Measurements from ENCODE around the gene ENPP3. TPM values are rescaled to one million over a fixed set of nuclear protein-coding genes. Genes with fewer than 3 reads are reported as not detected.

ENPP3 gene
- total RNA-seq, 3 donors from 2014 or later, result 0.35 to 0.54 TPM; not detected in 1

- DNase-seq, result no peak
- H3K4me3 Mint-ChIP-seq, result no peak overlapping the region
- peaks cover 6% of the 10 kb centered on the region for H3K36me3 Mint-ChIP-seq (ENCODE audit: insufficient read depth)
- H3K4me1 Mint-ChIP-seq (ENCODE audit: low read depth), result no peaks in the 10 kb centered on the region
- no peaks in the 10 kb centered on the region for H3K27me3 Mint-ChIP-seq (ENCODE audit: low read depth)
- no peak for ATAC-seq
- no peaks in the 10 kb centered on the region for H3K9me3 Mint-ChIP-seq
These were observed 87.0 kb downstream of the ENPP3 start for GRCh38 chr6:131724114-131724513.

GRCh38 chr6:131727467-131727866 is 90.4 kb downstream of the ENPP3 start:
- Mint-ChIP-seq H3K4me1 (ENCODE audit: low read depth) (no peaks in the 10 kb centered on the region), H3K4me3 (no peak overlapping the region), H3K27me3 (ENCODE audit: low read depth) (peaks cover 3% of the 10 kb centered on the region), H3K36me3 (ENCODE audit: insufficient read depth) (peaks cover 7% of the 10 kb centered on the region), H3K9me3 (no peaks in the 10 kb centered on the region)
- DNase-seq (no peak), ATAC-seq (no peak)

- Mint-ChIP-seq H3K36me3 (ENCODE audit: insufficient read depth) (peaks cover 7% of the 10 kb centered on the region), H3K4me3 (no peak overlapping the region)
- ATAC-seq, result no peak
These were observed 90.8 kb downstream of the ENPP3 start for GRCh38 chr6:131727868-131728267.

GRCh38 chr6:131728296-131728939 is 91.3 kb downstream of the ENPP3 start:
- no peak for ATAC-seq
- peaks cover 7% of the 10 kb centered on the region for H3K36me3 Mint-ChIP-seq (ENCODE audit: insufficient read depth)
- H3K4me1 Mint-ChIP-seq (ENCODE audit: low read depth), result no peaks in the 10 kb centered on the region
- no peaks in the 10 kb centered on the region for H3K9me3 Mint-ChIP-seq
- no peak overlapping the region for H3K4me3 Mint-ChIP-seq
- no peak for DNase-seq
- peaks cover 3% of the 10 kb centered on the region for H3K27me3 Mint-ChIP-seq (ENCODE audit: low read depth)

More at GRCh38 chr6:131727868-131728267, 90.8 kb downstream of the ENPP3 start:
- DNase-seq, result no peak
- H3K4me1 Mint-ChIP-seq (ENCODE audit: low read depth), result no peaks in the 10 kb centered on the region
- no peaks in the 10 kb centered on the region for H3K9me3 Mint-ChIP-seq
- peaks cover 3% of the 10 kb centered on the region for H3K27me3 Mint-ChIP-seq (ENCODE audit: low read depth)

- Mint-ChIP-seq H3K36me3 (ENCODE audit: insufficient read depth) (peaks cover 7% of the 10 kb centered on the region), H3K9me3 (no peaks in the 10 kb centered on the region), H3K4me1 (ENCODE audit: low read depth) (no peaks in the 10 kb centered on the region), H3K4me3 (no peak overlapping the region), H3K27me3 (ENCODE audit: low read depth) (peaks cover 5% of the 10 kb centered on the region)
- DNase-seq, result no peak
- ATAC-seq, result no peak
These were observed 92.4 kb downstream of the ENPP3 start for GRCh38 chr6:131729550-131729949.

GRCh38 chr6:131730264-131730663 is 93.2 kb downstream of the ENPP3 start:
- H3K9me3 Mint-ChIP-seq, result no peaks in the 10 kb centered on the region
- no peaks in the 10 kb centered on the region for H3K4me1 Mint-ChIP-seq (ENCODE audit: low read depth)
- no peak overlapping the region for H3K4me3 Mint-ChIP-seq
- peaks cover 5% of the 10 kb centered on the region for H3K27me3 Mint-ChIP-seq (ENCODE audit: low read depth)
- ATAC-seq (no peak), DNase-seq (no peak)
- peaks cover 7% of the 10 kb centered on the region for H3K36me3 Mint-ChIP-seq (ENCODE audit: insufficient read depth)

GRCh38 chr6:131731224-131731623 is 94.1 kb downstream of the ENPP3 start:
- no peaks in the 10 kb centered on the region for H3K9me3 Mint-ChIP-seq
- no peak for ATAC-seq
- peaks cover 5% of the 10 kb centered on the region for H3K36me3 Mint-ChIP-seq (ENCODE audit: insufficient read depth)
- H3K27me3 Mint-ChIP-seq (ENCODE audit: low read depth), result peaks cover 5% of the 10 kb centered on the region
- H3K4me3 Mint-ChIP-seq, result no peak overlapping the region
- no peaks in the 10 kb centered on the region for H3K4me1 Mint-ChIP-seq (ENCODE audit: low read depth)
- no peak for DNase-seq

- H3K27me3 Mint-ChIP-seq (ENCODE audit: low read depth), result peaks cover 5% of the 10 kb centered on the region
- ATAC-seq (no peak), DNase-seq (no peak)
- H3K4me3 Mint-ChIP-seq, result no peak overlapping the region
- H3K4me1 Mint-ChIP-seq (ENCODE audit: low read depth), result no peaks in the 10 kb centered on the region
- peaks cover 2% of the 10 kb centered on the region for H3K36me3 Mint-ChIP-seq (ENCODE audit: insufficient read depth)
- no peaks in the 10 kb centered on the region for H3K9me3 Mint-ChIP-seq
These were observed 96.4 kb downstream of the ENPP3 start for GRCh38 chr6:131733376-131734016.

DNA sequence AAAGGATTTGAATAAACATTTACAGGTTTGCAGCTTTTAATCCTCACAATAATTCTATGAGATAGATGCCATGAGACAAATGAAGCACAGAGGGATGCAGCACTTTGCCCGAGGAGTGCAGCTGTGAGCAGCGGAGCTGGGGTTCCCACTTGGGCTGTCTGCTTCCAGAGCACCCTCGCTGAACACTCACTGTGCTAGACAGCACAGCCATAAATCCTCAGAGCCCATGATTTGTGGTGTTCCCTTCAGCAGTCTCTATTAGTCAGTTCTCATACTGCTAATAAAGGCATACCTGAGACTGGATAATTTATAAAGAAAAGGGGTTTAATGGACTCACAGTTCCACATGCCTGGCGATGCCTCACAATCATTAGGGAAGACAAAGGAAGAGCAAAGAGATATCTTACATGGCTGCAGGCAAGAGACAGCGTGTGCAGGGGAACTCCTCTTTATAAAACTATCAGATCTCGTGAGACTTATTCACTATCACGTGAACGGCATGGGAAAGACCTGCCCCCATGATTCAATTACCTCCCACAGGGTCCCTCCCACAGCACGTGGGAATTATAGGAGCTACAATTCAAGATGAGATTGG is 99.0 kb downstream of the ENPP3 start:
- no peak for ATAC-seq
- peaks cover 2% of the 10 kb centered on the region for H3K27me3 Mint-ChIP-seq (ENCODE audit: low read depth)
- no peaks in the 10 kb centered on the region for H3K4me1 Mint-ChIP-seq (ENCODE audit: low read depth)
- no peak overlapping the region for H3K4me3 Mint-ChIP-seq
- DNase-seq, result no peak
- H3K36me3 Mint-ChIP-seq (ENCODE audit: insufficient read depth), result no peaks in the 10 kb centered on the region
- H3K9me3 Mint-ChIP-seq, result no peaks in the 10 kb centered on the region

GRCh38 chr6:131736811-131737210 is 99.7 kb downstream of the ENPP3 start:
- Mint-ChIP-seq H3K27me3 (ENCODE audit: low read depth) (peaks cover 2% of the 10 kb centered on the region), H3K4me3 (no peak overlapping the region), H3K9me3 (no peaks in the 10 kb centered on the region), H3K4me1 (ENCODE audit: low read depth) (no peaks in the 10 kb centered on the region), H3K36me3 (ENCODE audit: insufficient read depth) (no peaks in the 10 kb centered on the region)
- DNase-seq (no peak), ATAC-seq (no peak)

- Mint-ChIP-seq H3K36me3 (ENCODE audit: insufficient read depth) (no peaks in the 10 kb centered on the region), H3K9me3 (no peaks in the 10 kb centered on the region), H3K27me3 (ENCODE audit: low read depth) (no peaks in the 10 kb centered on the region), H3K4me1 (ENCODE audit: low read depth) (no peaks in the 10 kb centered on the region), H3K4me3 (no peak overlapping the region)
- ATAC-seq (no peak), DNase-seq (no peak)
These were observed 102.0 kb downstream of the ENPP3 start for GRCh38 chr6:131739136-131739535.

DNA sequence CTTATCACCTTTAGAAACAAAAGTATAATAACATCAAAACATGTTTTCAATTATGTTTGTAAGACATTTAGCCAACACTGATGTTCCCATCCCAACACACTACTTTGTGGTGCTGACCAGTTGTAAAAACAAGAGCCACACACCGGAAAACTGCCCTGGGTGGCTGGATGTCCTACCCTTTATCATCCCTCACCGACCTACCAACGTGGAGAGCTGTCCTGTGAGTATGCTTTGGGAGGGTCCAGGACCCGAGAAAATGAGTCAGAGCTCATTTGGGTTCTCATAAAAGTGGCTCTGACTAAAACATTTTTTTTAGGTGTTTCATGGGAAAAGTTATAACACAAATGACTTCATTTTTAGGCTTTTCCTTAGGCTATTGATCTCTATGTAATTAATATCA is 103.1 kb downstream of the ENPP3 start:
- Mint-ChIP-seq H3K27me3 (ENCODE audit: low read depth) (no peaks in the 10 kb centered on the region), H3K4me3 (no peak overlapping the region), H3K36me3 (ENCODE audit: insufficient read depth) (no peaks in the 10 kb centered on the region), H3K4me1 (ENCODE audit: low read depth) (no peaks in the 10 kb centered on the region), H3K9me3 (no peaks in the 10 kb centered on the region)
- DNase-seq, result no peak
- no peak for ATAC-seq

GRCh38 chr6:131741688-131742393 is 104.7 kb downstream of the ENPP3 start:
- H3K36me3 Mint-ChIP-seq (ENCODE audit: insufficient read depth), result no peaks in the 10 kb centered on the region
- H3K4me1 Mint-ChIP-seq (ENCODE audit: low read depth), result no peaks in the 10 kb centered on the region
- DNase-seq, result no peak
- no peaks in the 10 kb centered on the region for H3K27me3 Mint-ChIP-seq (ENCODE audit: low read depth)
- no peak overlapping the region for H3K4me3 Mint-ChIP-seq
- no peaks in the 10 kb centered on the region for H3K9me3 Mint-ChIP-seq
- no peak for ATAC-seq

- ATAC-seq (no peak), DNase-seq (no peak)
- Mint-ChIP-seq H3K9me3 (no peaks in the 10 kb centered on the region), H3K4me3 (no peak overlapping the region), H3K4me1 (ENCODE audit: low read depth) (no peaks in the 10 kb centered on the region), H3K27me3 (ENCODE audit: low read depth) (no peaks in the 10 kb centered on the region), H3K36me3 (ENCODE audit: insufficient read depth) (no peaks in the 10 kb centered on the region)
These were observed 107.6 kb downstream of the ENPP3 start for GRCh38 chr6:131744432-131745287.

Measured in activated T-cell treated with anti-CD3 and anti-CD28 coated beads, Interleukin-2, amount 50 U/mL, for 4 hours (primary cell).